Testis (tissue), 2 donors: ENCODE data around the gene ARMC3.

Source experiments
- POLR2A ChIP-seq: fragments of 450-650 bp; IDR thresholded peaks from one replicate; pipeline ENCODE4 v1.6.1; 2017; ENCODE audit warnings: antibody characterized with exemption, mild to moderate bottlenecking, moderate library complexity
- TF ChIP-seq, protein P1 (sequence below), 3 experiments: fragments of 450-650 bp in 2 of 3; fragments of 200-600 bp in 1 of 3; sonication (generic) in 1 of 3; IDR thresholded peaks; one replicate each; pipeline ENCODE4 v1.5.1; 2016 to 2019; ENCODE audit warnings: antibody characterized with exemption in 3 of 3, mild to moderate bottlenecking in 2 of 3, moderate library complexity in 1 of 3

- TF ChIP-seq, protein P1, sequence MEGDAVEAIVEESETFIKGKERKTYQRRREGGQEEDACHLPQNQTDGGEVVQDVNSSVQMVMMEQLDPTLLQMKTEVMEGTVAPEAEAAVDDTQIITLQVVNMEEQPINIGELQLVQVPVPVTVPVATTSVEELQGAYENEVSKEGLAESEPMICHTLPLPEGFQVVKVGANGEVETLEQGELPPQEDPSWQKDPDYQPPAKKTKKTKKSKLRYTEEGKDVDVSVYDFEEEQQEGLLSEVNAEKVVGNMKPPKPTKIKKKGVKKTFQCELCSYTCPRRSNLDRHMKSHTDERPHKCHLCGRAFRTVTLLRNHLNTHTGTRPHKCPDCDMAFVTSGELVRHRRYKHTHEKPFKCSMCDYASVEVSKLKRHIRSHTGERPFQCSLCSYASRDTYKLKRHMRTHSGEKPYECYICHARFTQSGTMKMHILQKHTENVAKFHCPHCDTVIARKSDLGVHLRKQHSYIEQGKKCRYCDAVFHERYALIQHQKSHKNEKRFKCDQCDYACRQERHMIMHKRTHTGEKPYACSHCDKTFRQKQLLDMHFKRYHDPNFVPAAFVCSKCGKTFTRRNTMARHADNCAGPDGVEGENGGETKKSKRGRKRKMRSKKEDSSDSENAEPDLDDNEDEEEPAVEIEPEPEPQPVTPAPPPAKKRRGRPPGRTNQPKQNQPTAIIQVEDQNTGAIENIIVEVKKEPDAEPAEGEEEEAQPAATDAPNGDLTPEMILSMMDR (IDR thresholded peaks at IDR 0.05), result no peak
- no peak for TF ChIP-seq POLR2A
Observed at GRCh38 chr10:22911889-22912762, 15.7 kb upstream of the ARMC3 start.
